ENCODE measurements around the gene PTPRJ.

DNA sequence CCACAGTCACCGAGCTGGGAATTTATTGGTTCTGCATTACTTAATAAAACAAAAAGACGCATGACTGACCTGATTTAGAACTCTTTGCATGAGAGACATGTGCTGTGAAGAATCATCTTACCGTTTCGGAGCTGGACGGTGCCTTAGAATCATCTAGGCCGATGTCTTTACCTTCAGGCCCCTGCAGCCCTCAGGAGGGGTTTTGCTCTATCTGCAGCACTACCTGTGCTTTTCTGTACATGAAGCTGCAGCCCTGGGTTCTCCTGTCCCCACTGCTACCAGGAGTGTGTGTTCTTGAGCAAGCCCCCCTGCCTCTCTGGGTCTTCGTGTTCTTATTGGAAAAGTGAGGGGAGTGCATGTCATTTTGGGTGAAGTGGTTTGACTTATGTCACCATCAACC, 142.3 kb downstream of the PTPRJ start:
- TF ChIP-seq, protein P1, sequence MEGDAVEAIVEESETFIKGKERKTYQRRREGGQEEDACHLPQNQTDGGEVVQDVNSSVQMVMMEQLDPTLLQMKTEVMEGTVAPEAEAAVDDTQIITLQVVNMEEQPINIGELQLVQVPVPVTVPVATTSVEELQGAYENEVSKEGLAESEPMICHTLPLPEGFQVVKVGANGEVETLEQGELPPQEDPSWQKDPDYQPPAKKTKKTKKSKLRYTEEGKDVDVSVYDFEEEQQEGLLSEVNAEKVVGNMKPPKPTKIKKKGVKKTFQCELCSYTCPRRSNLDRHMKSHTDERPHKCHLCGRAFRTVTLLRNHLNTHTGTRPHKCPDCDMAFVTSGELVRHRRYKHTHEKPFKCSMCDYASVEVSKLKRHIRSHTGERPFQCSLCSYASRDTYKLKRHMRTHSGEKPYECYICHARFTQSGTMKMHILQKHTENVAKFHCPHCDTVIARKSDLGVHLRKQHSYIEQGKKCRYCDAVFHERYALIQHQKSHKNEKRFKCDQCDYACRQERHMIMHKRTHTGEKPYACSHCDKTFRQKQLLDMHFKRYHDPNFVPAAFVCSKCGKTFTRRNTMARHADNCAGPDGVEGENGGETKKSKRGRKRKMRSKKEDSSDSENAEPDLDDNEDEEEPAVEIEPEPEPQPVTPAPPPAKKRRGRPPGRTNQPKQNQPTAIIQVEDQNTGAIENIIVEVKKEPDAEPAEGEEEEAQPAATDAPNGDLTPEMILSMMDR (IDR thresholded peaks at IDR 0.05) = no peak
- no peak for TF ChIP-seq POLR2A (IDR thresholded peaks at IDR 0.05)

All from right lobe of liver (tissue), 4 donors.